HUDEP-2 (cell line): ENCODE results near the gene UBTF.
"Not testable (repeated sequence)": the region's sequence is repeated elsewhere in the genome, so short reads cannot be mapped to it uniquely, and the experiment has no call there.

ENCODE experiments used
- DNase-seq, 76 experiments: peaks; one replicate each; lab custom pipeline; 2025; ENCODE audit not compliant: unreplicated experiment in 76 of 76; lab: John Stamatoyannopoulos, UW

The UBTF gene

GRCh38 chr17:44247876-44248736 is 28.6 kb upstream of the UBTF start:
- peak in 14 of 76 experiments; percentile 23 to 82 (median 48) for DNase-seq

DNA sequence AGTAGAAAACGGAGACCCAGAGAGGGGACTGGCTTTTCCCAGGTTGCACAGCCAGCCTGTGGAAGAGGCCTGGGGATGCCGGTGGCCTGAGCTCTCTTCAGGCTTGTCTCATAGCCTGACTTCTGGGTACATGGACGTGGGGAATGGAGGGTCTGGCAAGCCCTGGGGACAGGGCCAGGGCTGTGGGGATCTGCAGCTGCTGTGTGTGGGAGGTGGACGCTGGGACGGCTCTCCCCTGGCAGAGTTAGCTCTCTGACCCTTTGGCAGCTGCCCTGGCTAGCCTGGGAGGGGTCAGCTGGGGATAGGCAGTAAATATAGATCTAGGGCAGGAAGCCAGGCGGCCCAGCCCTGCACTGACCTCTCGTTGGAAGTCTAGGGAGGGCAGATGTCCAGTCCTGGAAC is 28.0 kb upstream of the UBTF start:
- DNase-seq = peak in 5 of 76 experiments; percentile 20 to 67 (median 56)

DNA sequence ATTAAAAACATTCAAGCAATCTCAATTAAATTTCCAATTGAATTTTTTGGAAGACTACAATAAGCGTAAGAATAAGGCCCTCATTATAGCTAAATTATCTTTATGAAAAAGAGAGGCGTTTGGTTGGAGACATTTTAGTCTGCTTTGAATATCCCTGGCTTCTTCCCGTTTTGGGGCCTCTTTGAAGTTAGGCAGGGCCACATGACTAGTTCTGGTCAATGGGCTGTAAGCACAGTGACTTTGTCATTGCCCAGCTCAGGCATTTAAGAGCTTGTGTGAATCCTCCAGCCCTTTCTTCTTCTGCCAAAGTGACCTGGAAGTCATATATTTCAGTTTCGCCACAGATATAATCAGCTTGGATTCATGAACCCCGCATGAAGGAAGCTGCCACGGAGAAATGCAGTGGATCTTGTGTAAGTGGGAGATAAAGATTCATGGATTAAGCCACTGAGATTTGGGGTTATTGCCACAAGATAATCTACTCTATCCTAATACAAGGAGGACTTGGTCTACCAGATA is 21.7 kb upstream of the UBTF start:
- DNase-seq = peak in 8 of 76 experiments; percentile 10 to 45 (median 20)

GRCh38 chr17:44237886-44238285 is 18.4 kb upstream of the UBTF start:
- not testable (repeated sequence) for DNase-seq

GRCh38 chr17:44236444-44236991 is 17.0 kb upstream of the UBTF start:
- DNase-seq = peak in 22 of 76 experiments; percentile 11 to 70 (median 34)

GRCh38 chr17:44235583-44235936 is 16.1 kb upstream of the UBTF start:
- DNase-seq = no peak

GRCh38 chr17:44233582-44233981 is 14.1 kb upstream of the UBTF start:
- no peak for DNase-seq

DNA sequence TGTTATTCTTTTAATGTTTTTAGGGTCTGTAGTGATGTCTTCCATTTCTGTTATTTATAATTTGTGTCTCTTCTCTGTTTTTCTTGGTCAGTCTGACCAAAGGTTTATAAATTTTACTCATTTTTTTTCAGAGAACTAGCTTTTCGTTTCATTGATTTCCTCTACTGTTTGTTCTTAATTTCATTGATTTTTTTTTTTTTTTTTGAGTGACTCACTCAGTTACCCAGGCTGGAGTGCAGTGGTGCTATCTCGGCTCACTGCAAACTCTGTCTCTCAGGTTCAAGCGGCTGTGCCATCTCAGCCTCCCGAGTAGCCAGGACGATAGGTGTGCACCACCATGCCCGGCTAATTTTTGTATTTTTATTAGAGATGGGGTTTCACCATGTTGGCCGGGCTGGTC is 12.6 kb upstream of the UBTF start:
- DNase-seq = no peak

- DNase-seq = no peak
These were observed 10.7 kb upstream of the UBTF start for GRCh38 chr17:44230140-44230539.

GRCh38 chr17:44229090-44229489 is 9.6 kb upstream of the UBTF start:
- no peak for DNase-seq

DNA sequence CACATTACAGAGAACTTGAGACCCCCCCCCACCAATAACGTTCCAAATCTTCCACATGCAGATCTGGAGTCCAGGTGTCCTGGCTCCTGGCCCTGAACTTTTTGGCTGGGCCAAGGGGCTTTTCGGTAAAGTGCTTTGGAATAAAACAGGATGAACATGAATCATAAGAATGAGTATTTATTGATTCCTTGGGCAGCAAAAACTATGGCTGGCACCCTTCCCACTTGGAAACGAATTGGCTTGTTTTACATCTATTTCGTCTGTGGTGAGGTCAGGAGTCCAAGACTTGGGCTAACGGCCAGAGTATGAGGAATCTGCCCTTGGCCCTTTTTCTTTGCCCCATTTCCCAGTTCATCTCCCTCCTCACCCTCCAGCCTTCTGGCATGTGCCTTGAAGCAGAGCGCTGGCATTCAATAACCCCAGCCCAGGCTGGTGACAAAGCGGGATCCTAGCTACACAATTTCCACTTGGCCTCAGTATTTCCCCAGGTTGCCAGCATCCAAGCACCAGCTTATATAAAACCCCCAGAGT is 4.1 kb upstream of the UBTF start:
- no peak for DNase-seq

GRCh38 chr17:44222112-44222869 is 2.8 kb upstream of the UBTF start:
- peak in 62 of 76 experiments; percentile 9 to 84 (median 61) for DNase-seq

DNA sequence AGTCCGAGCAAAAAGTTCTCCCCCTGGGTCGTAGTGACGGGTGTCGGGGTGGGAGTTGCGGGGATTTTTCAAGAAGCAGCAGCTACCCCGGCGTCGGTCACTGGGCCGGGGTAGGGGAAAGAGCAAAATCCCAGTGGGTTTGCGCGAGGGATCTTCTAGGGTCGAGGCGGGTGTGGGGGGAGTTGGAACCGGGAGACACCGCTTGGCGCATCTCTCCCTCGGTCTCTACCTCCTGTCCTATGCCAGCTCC is 2.3 kb upstream of the UBTF start:
- DNase-seq = peak in 2 of 76 experiments; percentile 49 to 71

DNA sequence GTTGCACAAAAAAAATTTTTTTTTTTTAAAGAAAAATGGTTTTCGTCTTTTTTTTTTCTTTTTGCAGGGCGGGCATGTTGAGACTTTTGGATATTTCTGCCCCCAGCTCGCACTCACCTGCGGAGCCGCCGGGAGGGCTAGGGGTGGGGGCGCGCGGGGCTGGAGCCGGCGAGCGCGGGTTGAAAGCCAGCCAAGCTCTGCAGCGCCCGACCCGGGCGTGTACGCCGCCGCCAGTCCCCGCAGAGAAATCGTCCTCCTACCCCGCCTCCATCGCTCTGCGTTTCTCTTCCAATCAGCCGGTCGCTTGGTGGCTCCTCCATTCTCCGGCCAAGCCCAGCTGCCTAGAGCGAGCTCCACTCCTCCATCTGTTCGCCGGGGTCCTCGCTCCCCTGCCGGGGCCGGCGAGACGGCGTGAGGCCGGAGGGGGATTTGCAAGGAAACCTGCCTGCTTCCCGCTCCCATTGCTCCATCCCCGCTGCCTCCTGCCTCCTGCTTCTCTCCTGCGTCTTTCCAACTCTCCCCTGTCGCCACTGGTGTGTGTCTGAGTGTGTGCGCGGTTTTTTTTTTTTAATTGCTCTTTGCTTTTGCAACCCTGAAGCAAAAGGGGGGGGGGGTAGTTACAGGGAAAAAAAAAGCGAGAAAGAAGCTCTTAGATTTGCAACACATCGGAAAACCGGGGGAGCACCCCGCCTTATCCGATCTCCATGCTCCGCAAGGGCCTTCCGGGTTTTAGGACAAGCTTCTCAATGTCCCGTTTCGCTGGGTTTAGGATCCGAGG is 1.8 kb upstream of the UBTF start:
- peak in 73 of 76 experiments; percentile 38 to 86 (median 75) for DNase-seq

- DNase-seq = peak in 40 of 76 experiments; percentile 24 to 74 (median 60)
These were observed 973 bp upstream of the UBTF start for GRCh38 chr17:44220213-44221083.

- peak in 32 of 76 experiments; percentile 41 to 79 (median 65) for DNase-seq
These were observed 313 bp downstream of the UBTF start for GRCh38 chr17:44219108-44219615.

DNA sequence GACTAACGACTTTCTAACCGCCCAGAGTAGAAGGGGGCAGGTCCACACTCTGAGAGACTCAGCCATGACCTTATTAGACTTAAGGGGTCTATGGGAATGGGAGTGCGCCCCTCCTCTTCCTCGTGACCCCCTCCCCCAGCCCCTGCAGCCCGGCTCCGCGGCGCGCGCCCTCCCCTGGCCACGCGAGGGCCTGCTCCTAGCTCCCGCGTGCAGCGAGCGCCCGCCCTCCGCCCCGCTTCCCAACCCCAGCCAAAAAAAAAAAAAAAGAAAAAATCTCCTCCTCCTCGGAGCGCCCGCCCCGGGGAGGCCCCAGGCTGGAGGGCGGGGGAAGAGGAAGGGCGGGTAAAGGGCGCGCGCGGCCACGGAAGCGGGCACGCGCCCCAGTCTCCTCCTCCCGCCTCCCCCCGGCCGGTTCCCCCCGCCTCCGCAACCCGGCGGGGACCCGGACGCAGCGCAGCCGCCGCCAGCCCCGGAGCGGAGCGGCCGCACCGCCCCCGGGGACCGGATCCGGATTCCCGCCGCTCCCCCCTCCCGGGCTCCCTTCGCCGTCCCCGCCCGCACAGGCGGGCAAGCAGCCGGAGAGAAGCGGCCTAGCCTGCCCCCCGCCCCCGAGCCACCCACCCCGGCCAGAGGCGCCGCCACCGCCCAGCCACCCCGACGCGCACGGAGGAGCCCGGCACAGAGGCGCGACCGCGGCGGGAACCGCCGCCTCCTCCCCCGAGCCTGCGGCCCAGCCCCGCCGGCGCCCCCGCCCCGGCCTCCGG is 949 bp downstream of the UBTF start:
- DNase-seq = peak in 73 of 76 experiments; percentile 38 to 93 (median 81)

- DNase-seq = peak in 1 of 76 experiments; percentile 44
These were observed 1.6 kb downstream of the UBTF start for GRCh38 chr17:44217738-44218343.
